HG02973 (cell line): ENCODE measurements around the gene FKBP2.

Experiments
- ATAC-seq: cut with Tn5 transposase; IDR thresholded peaks from one replicate; pipeline ENCODE4 v1.9.1; 2021; ENCODE audit warnings: moderate library complexity; ENCODE audit not compliant: unreplicated experiment

The FKBP2 gene

DNA sequence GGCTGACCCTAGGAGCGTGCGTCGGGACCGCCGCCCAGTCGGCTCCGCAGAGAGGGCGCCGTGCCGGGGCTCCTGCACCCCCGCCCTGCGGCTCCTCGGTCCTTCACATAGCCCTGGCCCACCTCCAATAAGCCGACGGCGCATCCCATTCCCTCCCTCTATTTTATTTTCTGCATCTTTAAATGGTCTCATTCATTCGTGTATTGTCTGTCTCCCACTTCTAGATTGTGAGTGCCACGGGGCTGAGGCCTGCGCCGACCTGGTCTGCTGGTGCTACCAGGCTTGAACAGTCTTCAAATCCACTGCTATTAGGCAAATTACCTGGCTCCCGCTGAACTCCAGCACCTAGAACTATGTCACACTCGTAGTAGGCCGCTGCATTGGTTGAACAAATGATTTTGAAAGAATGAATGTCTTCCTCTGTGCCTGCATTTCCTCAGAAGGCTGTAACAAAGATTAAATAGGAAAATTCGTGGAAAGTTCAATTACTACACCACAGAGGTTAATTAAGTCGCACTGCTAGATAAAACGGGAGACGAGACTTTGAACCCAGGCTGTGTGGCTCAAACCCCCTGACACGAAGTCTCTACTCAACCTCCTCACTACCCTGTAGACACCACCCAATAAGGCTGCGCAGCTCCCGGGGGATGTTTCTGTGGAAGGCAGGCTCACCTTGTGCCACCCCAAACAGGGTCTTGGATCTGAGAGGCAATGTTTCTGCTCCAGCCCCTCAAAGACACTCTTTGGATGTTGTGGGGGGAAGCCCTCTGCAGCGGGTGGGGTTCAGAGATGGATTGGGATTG, 7.0 kb downstream of the FKBP2 start:
- no peak for ATAC-seq

DNA sequence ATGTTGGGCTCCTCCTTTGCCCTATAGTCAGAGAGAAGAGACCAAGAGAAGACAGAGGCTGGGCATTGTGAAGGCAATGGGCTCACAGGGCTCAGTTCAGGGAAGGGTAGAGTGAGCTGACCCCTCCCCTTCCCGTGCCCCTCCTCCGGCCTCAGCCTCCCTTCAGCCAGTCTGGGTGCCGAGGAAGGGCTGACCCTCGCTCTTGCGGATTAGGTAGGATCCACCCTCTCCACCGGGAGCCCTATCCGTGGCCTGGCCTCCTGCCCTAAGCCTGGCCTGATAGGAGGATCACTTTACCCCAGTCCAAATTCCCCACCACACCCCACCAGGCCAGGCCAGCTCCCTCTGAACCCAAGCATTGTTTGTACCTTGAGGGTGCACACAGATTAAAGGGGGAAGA, 7.7 kb downstream of the FKBP2 start:
- ATAC-seq = no peak

DNA sequence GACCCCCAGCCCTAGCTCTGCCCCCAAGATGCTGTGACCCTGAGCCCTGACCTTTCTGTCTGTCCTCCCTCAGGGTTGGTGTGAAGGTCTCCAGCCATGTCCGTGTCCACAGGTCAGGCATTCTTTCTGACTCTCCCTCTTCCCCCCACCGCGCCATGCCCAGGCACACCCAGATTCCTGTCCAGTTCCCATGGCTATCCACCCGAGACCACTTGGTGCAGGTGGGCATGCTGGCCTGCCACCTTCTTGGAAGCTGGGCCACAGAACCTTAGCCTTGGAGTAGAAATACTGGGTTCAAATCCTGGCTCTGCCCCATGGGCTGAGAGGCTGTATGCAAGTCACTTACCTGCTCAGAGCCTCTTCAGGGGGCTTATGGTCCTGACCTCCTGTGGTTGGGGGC, 8.1 kb downstream of the FKBP2 start:
- no peak for ATAC-seq

DNA sequence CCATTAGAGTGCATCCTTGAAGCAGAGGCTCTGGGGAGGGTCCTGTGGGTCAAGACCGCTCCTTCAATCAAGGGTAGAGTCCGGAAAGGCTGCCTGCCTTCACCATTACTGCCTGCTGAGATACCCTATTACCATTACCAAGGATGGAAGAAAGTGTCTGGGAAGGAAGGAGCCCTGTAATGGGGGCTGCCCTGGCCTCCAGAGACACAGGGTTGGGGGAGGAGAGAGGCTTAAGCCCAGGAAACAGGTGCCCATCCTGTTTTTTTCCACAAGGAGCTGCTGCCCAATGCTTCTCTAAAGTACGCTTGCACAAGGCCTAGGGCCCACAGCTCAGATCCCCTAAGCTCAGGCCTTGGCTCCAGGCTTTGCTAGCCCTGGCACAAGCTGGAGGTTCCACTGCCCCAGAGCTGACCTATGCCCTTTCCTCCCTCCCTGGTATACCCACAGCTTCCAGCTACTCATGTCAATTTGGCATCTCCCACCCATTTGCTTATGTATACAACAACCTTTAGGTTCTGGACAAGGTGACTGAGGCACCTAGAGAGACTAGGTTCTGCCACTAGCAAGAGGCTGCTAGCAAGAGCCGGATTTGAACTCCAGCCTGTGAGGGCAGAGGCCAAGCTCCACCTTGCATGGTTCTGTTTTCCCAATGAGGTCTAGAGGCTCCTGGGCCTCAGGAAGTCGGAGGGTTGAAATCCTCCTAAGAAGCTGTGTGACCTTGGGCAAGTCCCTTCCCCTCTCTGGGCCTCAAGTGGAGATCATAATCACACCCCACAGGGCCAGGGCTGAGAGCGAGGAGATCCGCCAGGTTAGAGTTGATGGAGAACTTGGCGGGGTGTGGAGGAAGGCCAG, 8.9 kb downstream of the FKBP2 start:
- no peak for ATAC-seq

DNA sequence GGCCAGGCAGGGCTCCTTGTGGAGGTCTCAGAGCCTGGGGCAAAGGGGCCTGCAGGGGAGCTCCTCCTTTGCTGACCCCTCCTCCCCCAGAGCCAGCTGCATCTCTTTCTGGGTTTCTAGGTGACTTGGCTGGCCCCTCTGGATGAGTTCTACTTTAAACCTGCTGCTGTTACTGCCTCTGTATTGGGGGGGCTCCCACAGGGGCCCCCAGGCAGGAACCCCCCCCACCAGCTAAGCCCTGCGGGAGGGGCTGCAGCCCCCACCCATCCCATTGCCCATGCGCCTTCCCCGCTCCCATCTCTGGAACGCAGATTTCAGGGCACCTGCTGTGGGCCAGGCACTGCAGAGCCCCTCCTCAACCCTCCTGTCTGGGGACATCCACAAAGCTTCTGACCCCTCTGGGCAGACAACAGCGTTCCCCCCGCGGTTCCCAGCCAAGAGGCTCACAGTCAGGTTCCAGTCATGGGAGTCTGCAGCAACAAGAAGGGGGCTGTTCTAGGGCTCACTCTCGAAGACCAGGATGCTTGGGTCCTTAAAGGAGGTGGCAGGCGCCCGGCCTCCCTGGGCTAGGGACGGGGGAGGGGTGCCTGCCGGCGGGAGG, 9.6 kb downstream of the FKBP2 start:
- no peak for ATAC-seq

DNA sequence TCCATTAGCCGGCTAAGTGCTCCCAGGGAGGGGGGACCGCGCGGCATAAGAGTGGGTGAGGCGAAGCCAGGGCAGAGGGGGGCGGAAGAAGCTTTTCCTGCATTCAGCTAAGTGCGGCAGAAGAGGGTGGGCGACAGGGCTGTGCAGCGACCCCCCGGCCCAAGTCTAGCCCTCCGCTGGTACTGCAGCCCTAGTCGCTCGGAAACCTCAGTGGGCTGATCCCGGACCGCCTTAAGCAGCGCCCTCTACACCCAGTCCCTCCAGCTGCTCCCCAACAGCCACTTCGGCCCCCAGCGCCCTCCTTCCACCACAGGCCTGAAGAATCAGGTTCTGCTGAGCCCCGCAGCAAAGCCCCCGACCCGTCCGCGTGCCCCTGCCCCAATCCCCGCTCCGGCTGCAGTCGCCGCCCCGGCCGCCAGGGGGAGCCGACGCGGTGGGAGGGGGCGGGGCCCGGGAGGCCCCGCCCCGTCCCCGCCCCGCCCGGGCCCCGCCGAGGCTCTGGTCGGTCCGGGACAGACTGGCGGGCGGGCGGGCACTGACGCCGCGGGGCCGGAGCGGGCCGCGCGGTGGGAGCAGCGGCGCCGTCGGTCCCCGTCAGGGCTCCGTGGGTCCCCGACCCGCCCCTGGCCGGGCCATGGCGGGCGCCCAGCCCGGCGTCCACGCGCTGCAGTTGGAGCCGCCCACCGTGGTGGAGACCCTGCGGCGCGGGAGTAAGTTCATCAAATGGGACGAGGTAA, 10.3 kb downstream of the FKBP2 start, which contains the start of gene PLCB3:
Gene PLCB3, plus strand, starts transcription at position 515 of the 737 bp plus-strand sequence. Its CDS starts 120 bp downstream, at position 635.
- ATAC-seq = no peak

DNA sequence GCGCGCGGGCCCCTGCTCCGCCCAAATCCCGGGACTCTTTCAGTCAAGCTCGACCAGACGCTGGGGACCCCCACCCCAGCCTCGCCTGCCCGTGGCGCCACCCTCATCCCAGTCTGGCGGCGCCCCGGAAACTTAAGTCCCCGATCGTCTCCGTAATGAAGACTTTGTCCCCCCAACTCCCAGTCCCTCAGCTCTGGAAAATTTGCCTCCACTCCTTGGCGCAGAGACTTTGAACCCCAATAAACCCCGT, 10.8 kb downstream of the FKBP2 start:
- no peak for ATAC-seq

DNA sequence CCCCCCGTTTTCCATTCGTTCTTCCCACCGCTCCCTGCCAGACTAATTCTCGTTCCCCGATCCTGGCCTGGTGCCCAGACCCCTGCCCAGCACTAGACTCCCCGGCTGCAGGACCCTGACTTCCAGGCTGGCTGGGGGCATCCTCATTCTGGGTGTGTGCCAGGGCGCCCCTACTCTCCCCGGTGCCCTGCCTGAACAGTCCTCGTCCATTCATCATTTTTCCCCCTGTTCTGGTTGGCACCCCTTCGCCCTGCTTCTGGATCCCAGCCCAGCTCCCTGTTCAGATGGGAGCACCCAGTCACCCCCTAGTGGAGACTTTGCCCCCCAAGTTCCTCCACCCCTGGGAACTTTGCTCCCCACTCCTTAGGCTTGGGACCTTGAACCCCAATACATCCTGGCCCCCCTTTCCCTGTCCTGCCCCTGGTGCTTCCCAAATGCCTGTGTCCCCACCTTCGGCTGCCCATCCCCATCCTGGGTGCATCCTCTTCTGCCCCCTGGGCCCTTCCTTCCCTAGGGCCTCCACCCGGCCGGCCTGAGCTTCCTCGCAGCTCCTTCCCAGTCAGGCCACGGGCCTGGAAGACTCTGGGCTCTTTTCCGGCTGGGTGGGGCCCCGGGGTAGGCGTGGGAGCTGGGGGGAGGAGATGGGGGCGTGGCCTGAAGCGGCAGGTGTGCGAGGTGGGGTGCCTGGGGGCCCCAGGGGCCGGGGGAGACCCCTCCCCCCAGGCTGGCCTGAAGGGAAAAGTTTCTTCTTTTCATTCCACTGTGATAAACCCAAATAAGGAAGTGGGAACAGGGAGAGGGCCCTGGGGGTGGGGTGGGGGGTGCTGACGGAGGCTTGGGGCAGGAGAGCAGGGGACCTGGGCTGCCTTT, 11.3 kb downstream of the FKBP2 start:
- no peak for ATAC-seq

DNA sequence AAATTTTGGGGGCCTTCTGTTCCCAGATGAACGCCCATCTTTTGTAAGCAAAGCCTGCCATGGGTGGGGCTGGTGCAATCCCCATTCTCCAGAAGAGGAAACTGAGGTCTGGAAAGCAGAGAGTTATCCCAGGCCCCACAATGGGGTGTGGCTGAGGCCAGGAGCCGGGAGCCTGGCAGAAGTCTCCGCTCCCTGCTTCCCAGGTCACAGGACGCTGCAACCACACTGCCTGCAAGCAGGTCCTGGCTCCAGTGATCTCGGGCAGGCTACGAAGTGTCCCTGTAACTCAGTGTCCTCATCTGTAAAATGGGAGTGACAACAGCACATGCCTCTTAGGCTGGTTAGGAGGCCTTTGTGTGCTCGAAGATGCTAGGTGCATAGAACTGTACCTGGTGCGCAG, 12.1 kb downstream of the FKBP2 start:
- ATAC-seq = no peak

DNA sequence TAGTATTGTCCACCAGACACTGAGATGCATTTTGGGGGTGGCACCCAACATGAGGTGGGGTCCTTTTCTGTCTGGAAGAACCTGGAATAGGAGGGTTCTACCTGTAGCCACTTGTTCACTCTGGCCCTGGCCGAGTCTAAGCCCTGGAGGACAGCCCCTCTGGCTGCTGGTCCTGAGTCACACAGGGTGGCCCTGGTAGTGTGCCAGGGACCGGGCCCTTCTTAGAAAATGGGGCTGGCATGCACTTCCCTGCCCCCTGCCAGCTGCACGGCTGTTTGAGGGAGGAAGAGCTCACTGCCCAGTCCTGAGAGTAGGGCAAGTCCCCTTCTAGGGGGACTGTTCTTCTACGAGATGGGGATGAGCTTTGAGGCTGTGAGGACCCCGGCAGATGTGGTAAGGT, 12.6 kb downstream of the FKBP2 start:
- ATAC-seq = no peak

DNA sequence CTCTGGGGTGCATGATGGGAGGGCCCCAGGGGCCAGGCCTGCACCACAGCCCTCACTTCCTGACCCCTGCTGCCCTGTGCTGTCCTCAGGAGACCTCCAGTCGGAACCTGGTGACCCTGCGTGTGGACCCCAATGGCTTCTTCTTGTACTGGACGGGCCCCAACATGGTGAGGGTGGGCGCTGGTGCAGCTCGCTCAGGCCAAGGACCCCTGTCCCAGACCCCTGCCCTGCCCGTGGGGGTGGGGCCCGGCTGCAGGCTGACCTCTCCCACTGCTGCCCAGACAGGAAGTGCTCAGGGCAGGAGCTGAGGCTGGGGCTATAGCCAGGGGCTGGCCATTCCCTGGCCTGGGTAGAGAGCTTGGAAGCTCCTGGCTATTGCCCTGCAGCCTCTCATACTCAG, 13.4 kb downstream of the FKBP2 start:
- ATAC-seq = no peak

DNA sequence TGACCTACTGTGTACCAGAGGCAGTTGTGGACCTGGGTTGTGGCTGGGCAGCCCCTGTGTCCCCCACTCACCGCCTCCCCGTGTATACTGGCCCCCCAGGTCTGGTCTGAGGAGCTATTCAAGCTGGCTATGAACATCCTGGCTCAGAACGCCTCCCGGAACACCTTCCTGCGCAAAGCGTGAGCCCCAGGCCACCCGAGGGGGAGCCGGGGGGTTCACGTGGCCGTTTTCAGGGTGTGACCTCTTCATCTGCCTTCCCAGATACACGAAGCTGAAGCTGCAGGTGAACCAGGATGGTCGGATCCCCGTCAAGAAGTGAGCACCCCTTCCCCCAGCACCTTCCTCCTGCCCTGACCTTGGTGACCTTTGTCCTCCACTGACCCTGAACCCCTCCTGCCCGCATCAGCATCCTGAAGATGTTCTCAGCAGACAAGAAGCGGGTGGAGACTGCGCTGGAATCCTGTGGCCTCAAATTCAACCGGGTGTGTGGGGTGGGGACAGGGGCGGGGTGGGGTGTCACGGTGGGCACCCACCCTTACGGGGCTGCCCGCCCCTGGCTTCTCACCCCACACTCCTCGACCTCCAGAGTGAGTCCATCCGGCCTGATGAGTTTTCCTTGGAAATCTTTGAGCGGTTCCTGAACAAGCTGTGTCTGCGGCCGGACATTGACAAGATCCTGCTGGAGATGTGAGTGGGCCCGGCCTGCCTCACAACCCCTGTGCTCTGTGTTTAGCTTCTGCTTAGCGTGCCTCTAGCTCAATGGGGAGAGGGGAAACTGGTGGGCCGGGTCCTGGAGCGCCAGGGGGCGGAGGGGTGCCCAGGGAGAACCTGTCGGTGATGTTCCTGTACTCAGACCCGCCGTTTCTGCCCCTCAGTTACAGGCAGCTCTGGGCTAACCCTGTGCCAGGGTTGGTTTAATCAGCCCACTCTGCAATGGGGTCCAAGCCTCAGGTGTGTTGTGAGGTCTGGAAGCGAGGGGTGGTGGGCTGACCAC, 14.5 kb downstream of the FKBP2 start:
- ATAC-seq = no peak

DNA sequence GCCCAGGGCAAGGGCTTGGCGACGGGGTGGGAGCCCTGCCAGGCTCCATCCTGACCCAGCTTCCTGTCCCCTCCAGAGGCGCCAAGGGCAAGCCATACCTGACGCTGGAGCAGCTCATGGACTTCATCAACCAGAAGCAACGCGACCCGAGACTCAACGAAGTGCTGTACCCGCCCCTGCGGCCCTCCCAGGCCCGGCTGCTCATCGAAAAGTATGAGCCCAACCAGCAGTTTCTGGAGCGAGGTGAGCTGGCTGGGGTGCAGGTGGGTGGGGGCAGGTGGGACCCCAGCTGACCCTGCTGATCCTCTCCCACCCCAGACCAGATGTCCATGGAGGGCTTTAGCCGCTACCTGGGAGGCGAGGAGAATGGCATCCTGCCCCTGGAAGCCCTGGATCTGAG, 15.4 kb downstream of the FKBP2 start:
- ATAC-seq = no peak

DNA sequence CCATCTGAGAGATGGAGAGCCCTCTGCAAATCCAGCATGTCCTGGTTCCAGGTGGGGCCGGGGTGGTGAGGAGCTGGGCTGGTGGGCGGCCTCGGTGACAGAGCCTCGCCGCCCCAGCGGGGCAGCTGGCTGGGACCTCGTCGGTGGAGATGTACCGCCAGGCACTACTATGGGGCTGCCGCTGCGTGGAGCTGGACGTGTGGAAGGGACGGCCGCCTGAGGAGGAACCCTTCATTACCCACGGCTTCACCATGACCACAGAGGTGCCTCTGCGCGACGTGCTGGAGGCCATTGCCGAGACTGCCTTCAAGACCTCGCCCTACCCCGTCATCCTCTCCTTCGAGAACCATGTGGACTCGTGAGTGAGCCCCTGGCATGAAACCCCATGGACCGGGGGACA, 17.5 kb downstream of the FKBP2 start:
- ATAC-seq = no peak

DNA sequence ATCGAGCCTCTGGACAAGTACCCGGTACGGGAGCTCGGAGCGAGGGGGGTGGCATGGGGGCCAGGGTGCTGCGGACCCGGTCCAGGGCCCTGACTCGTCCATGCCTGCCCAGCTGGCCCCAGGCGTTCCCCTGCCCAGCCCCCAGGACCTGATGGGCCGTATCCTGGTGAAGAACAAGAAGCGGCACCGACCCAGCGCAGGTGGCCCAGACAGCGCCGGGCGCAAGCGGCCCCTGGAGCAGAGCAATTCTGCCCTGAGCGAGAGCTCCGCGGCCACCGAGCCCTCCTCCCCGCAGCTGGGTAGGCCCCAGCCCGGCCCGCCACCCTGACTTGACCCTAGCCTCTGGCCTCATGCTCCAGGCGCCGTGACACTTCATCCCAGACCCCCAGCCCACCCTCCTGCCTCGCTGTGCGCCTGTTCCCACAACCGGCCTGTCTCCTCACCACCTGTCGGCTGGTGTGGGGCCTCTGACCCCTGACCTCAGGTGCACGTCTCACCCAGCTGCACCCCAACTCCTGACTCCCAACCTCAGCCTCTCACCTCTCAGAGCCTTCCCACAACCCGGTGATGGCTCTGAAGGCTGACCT, 18.1 kb downstream of the FKBP2 start:
- ATAC-seq = no peak

DNA sequence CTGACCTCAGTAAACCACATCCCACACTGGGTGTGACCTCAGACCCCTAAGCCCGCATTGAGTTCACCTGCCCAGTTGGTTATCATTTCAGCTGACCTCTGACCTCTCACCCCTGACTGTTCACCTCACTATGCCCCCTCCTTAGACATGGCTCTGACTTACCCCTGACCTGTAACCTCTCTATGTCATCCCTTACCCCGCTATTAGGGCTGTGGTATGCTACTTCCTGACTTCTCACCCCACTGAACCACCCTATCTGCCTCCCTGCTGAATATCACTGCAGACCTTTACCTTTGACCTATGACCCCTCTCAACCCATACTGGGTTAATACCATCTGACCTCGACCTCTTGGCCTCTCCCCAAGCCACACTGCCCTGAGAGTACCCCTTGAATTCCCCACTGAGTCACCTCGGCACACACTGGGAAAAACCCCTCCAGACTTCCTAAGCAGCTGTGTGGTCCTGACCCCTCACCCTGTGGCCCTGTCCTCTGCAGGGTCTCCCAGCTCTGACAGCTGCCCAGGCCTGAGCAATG, 18.7 kb downstream of the FKBP2 start:
- ATAC-seq = no peak

DNA sequence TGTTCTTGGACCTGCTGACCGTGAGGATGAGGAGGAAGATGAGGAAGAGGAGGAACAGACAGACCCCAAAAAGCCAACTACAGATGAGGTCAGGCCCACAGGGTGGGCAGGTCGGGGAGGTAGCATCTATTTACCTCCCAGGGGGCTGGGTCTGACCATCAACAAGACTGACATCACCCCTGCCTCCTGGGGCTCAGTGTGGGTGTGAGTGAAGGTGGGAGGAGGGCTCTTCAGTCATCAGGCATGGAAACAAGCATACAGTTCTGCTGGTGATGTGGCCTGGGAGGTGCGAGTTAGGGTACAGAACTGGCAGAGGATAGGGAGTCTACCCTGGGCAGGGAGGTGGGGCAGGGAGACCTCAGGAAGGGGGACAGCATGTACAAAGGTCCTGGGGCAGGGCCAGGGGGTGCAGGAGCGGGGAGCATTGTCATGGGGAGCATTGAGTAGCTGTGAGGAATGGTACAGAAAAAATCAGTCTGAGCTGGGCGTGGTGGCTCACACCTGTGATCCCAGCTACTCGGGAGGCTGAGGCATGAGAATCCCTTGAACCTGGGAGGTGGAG, 19.3 kb downstream of the FKBP2 start:
- ATAC-seq = no peak

DNA sequence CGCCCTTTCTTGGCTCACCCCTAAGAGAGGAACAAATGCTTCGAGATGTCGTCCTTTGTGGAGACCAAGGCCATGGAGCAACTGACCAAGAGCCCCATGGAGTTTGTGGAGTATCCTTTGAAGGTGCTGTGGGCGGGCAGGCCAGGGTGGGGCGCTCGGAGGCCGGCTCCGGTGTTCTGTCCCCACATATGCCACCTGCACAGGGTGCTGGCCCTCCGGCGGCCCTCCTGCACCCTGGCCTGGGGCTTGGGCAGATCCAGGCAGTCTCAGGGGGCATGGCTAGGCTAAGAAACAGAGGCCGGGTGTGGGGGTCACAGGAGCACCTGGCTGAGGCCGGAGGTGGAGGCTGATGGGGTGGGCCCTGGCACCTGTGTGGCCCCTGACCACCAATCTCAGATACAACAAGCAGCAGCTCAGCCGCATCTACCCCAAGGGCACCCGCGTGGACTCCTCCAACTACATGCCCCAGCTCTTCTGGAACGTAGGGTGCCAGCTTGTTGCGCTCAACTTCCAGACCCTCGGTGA, 20.7 kb downstream of the FKBP2 start:
- no peak for ATAC-seq
